ENCODE measurements around the gene OSER1.
"Not testable (repeated sequence)": the region's sequence is repeated elsewhere in the genome, so short reads cannot be mapped to it uniquely, and the experiment has no call there.

OSER1 gene

GRCh38 chr20:44199877-44200276, 10.7 kb downstream of the OSER1 start:
- DNase-seq: no peak

- no peak for DNase-seq
Observed at GRCh38 chr20:44198872-44199271, 11.7 kb downstream of the OSER1 start.

GRCh38 chr20:44196271-44196670, 14.3 kb downstream of the OSER1 start:
- no peak for DNase-seq

GRCh38 chr20:44195605-44196004, 15.0 kb downstream of the OSER1 start:
- DNase-seq: no peak

- DNase-seq: no peak
Observed at GRCh38 chr20:44193801-44194200, 16.8 kb downstream of the OSER1 start.

- DNase-seq: not testable (repeated sequence)
Observed at GRCh38 chr20:44191640-44192039, 18.9 kb downstream of the OSER1 start.

GRCh38 chr20:44190197-44190852, 20.2 kb downstream of the OSER1 start:
- DNase-seq: peak; percentile 40 to 67

GRCh38 chr20:44188752-44189151, 21.8 kb downstream of the OSER1 start:
- DNase-seq: no peak

GRCh38 chr20:44187772-44188709, 22.5 kb downstream of the OSER1 start:
- no peak for DNase-seq

- no peak for DNase-seq
Observed at GRCh38 chr20:44187054-44187771, 23.4 kb downstream of the OSER1 start, which contains the start of gene JPH2. Gene JPH2, minus strand, starts transcription at chr20:44187188. Its CDS starts 483 bp downstream, at chr20:44186705.

- no peak for DNase-seq
Observed at GRCh38 chr20:44186674-44187053, 23.9 kb downstream of the OSER1 start.

GRCh38 chr20:44186201-44186600, 24.4 kb downstream of the OSER1 start:
- no peak for DNase-seq

GRCh38 chr20:44185574-44185973, 25.0 kb downstream of the OSER1 start:
- DNase-seq: no peak

- no peak for DNase-seq
Observed at GRCh38 chr20:44183282-44183681, 27.3 kb downstream of the OSER1 start.

- no peak for DNase-seq
Observed at GRCh38 chr20:44182863-44183262, 27.7 kb downstream of the OSER1 start.

GRCh38 chr20:44182135-44182765, 28.3 kb downstream of the OSER1 start:
- DNase-seq: no peak

GRCh38 chr20:44181611-44182010, 29.0 kb downstream of the OSER1 start:
- peak; percentile 4 to 16 for DNase-seq

GRCh38 chr20:44180814-44181213, 29.8 kb downstream of the OSER1 start:
- no peak for DNase-seq

GRCh38 chr20:44176833-44177534, 33.6 kb downstream of the OSER1 start:
- DNase-seq: no peak

GRCh38 chr20:44174996-44175765, 35.4 kb downstream of the OSER1 start:
- no peak for DNase-seq

- no peak for DNase-seq
Observed at GRCh38 chr20:44173846-44174245, 36.7 kb downstream of the OSER1 start.
